GM19239 (cell line): ENCODE results near the gene RAB27A.

ENCODE experiments used
- DNase-seq: peaks from one replicate; pipeline ENCODE4 v3.0.0; 2011; ENCODE audit warnings: low spot score; ENCODE audit not compliant: insufficient read length
- FAIRE-seq: peaks from 2 replicates; lab custom pipeline; 2011; peaks lifted over from hg19 to GRCh38; lab: Jason Lieb, UNC

Gene RAB27A

GRCh38 chr15:55179141-55179540, 110.5 kb downstream of the RAB27A start:
- no peak for FAIRE-seq
- DNase-seq, result no peak

GRCh38 chr15:55170361-55170760, 119.3 kb downstream of the RAB27A start:
- DNase-seq (no peak), FAIRE-seq (no peak)

- DNase-seq (peak; percentile 40), FAIRE-seq (peak; percentile 84)
Observed at GRCh38 chr15:55168350-55168974, 121.2 kb downstream of the RAB27A start.

GRCh38 chr15:55164284-55164683, 125.3 kb downstream of the RAB27A start:
- no peak for FAIRE-seq
- DNase-seq, result no peak
